Esophagus (tissue), 2 donors: Measurements from ENCODE around the gene PBOV1. TPM values are rescaled to one million over a fixed set of nuclear protein-coding genes. Genes with fewer than 3 reads are reported as not detected.

Experiments
- H3K27ac ChIP-seq, 2 donors: one replicate each; pipeline ENCODE4 v1.5.1; 2013; ENCODE audit warnings: low read depth in 2 of 2, mild to moderate bottlenecking in 2 of 2, inconsistent platforms in 1 of 2, low read length in 1 of 2, moderate library complexity in 1 of 2
- H3K27me3 ChIP-seq, 2 donors: one replicate each; pipeline ENCODE4 v1.6.1; 2013; ENCODE audit warnings: low read length in 2 of 2, control low read depth in 1 of 2, mild to moderate bottlenecking in 1 of 2; ENCODE audit not compliant: insufficient read depth in 2 of 2, control insufficient read depth in 1 of 2
- H3K36me3 ChIP-seq, 2 donors: one replicate each; pipeline ENCODE4 v1.6.1; 2013; ENCODE audit warnings: low read length in 1 of 2; ENCODE audit not compliant: control insufficient read depth in 2 of 2, insufficient read depth in 2 of 2
- H3K4me1 ChIP-seq, 2 donors: one replicate each; pipeline ENCODE4 v1.6.1; 2013; ENCODE audit warnings: low read length in 1 of 2; ENCODE audit not compliant: control insufficient read depth in 2 of 2, insufficient read depth in 2 of 2
- H3K4me3 ChIP-seq, 2 donors: one replicate each; pipeline ENCODE4 v1.5.1; 2013; ENCODE audit warnings: low read length in 2 of 2, mild to moderate bottlenecking in 2 of 2, low read depth in 1 of 2, moderate library complexity in 1 of 2
- H3K9me3 ChIP-seq, 2 donors: one replicate each; pipeline ENCODE4 v1.6.1; 2013; ENCODE audit warnings: mild to moderate bottlenecking in 2 of 2, low read depth in 1 of 2, low read length in 1 of 2, moderate library complexity in 1 of 2; ENCODE audit not compliant: control insufficient read depth in 2 of 2, insufficient read depth in 1 of 2
- WGBS, 2 donors: extraction: QIAGEN DNeasy Blood & Tissue Kit; methylation state at CpG; one replicate each; pipeline ENCODE4 v1.1.7; 2013; 5-methylcytosine and 5-hydroxymethylcytosine counted together
- polyA plus RNA-seq, 2 donors: library from polyadenylated mRNA; stranded (reverse); fragments of 200-250 nt; gene quantifications; one replicate each; pipeline ENCODE4 v1.2.3, GENCODE V29; 2013
- donor health status: healthy with polysubstance abuse.
- donor health status: Bipolar disorder and iron deficiency.

The PBOV1 gene
- polyA plus RNA-seq, 2 donors: not detected

DNA sequence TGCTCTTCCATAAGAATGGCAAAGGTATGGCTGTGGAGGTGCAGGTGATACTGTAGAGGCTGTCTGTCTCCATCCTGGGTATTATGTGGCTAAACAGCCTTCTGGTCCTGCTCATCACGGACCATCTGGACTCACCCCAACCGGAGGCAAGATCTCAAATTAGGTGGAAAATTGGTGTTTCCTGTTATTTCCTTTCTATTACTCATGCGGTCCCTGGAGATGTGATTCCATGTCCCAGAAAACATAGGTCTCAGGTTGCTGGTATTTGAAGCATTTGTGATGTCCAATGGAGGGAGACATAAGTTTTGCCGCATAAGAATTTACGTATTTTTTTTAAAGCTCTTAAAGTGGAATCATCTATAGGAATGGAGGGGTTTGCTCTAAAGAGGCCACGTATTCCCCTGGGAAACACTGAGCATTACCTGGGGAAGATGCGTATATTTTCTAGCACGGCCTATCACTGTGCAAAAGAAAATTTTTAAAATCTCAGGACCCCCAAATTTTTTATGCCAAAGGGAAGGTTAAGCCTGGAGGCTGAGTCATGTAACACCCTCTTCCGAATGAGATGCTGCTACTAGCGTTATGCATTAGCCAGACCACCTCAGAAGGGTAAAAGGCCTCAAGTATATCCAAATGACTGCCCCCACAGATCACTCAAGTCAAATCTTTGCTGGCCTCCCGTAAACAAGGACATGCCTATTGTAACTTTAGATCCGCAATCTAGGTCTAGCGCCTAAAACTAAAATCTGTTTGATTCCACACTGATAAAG lies 22.4 kb upstream of the PBOV1 start:
- Histone ChIP-seq H3K36me3 (no peaks in the 10 kb centered on the region), H3K27ac (no peak overlapping the region), H3K4me1 (no peaks in the 10 kb centered on the region), H3K9me3 (no peaks in the 10 kb centered on the region), H3K27me3 (no peaks in the 10 kb centered on the region), H3K4me3 (no peak overlapping the region)
- WGBS, 2 donors: 90 to 92% methylated on average over 13 of the region's 13 CpGs

DNA sequence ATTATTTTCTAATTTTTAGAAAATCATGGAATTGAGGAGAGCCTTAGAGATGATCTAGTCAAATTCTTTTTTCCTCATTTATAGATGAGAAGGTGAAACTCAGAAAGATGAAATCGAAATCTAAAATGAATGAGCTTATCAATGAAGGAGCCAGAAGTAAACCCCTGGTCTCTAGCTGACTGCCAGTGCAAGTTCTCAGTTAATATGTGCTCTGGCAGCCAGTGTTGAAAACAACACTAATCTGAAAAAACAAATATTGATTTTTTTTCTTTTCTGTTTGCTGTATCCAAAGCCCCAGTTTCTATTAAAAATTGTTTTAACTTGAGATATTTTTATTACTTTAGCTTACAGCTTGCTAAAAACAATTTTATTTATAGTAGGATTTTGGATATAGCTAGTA lies 21.5 kb upstream of the PBOV1 start:
- no peaks in the 10 kb centered on the region for H3K9me3 ChIP-seq
- no peaks in the 10 kb centered on the region for H3K36me3 ChIP-seq
- no peak overlapping the region for H3K27ac ChIP-seq
- no peaks in the 10 kb centered on the region for H3K27me3 ChIP-seq
- no peak overlapping the region for H3K4me3 ChIP-seq
- WGBS, 2 donors: 74 to 87% methylated on average over 1 of the region's 1 CpG
- H3K4me1 ChIP-seq: no peaks in the 10 kb centered on the region

DNA sequence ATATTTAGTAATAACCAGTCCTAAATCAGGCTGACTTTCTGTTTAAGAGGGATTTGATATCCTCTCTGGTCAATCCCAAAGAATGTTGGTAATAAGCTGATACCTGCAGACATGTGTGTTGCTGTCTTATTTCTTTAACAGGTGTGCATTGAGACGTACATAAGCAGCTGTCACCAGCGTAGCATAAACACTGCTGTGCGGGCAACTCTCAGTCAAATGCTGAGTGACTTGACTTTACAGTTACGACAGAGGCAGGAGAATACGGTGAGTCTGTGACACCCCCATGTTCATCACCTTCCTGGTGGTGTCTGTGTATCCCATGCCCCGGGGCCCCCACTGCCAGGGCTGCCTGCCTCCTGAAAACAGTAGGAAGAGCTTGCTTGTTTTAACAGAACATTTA lies 20.1 kb upstream of the PBOV1 start:
- WGBS, 2 donors: 80 to 90% methylated on average over 6 of the region's 6 CpGs
- Histone ChIP-seq H3K4me1 (no peaks in the 10 kb centered on the region), H3K4me3 (no peak overlapping the region), H3K9me3 (no peaks in the 10 kb centered on the region), H3K27me3 (no peaks in the 10 kb centered on the region), H3K36me3 (no peaks in the 10 kb centered on the region), H3K27ac (no peak overlapping the region)

DNA sequence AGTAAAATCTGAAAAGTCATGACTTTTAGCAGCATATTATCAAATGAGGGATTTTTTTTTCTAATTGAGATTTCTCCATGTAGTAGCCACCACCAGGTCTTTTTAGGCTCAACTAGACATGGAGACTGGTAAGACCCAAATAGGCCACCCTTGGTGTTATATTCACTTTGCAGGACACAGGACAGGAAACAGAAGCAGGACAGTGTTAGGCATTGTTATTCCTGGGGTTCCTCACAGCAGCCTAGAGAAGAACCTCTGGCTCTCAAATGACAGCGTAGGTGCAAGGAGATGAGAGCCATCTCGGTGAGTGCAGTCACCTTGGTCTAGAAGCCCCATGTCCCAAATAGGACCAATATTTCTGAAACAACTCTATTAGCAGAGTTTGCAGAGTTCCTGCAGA lies 19.2 kb upstream of the PBOV1 start:
- H3K27ac ChIP-seq: no peak overlapping the region
- no peak overlapping the region for H3K4me3 ChIP-seq
- no peaks in the 10 kb centered on the region for H3K27me3 ChIP-seq
- H3K36me3 ChIP-seq: no peaks in the 10 kb centered on the region
- no peaks in the 10 kb centered on the region for H3K4me1 ChIP-seq
- no peaks in the 10 kb centered on the region for H3K9me3 ChIP-seq
- 95% methylated on average over 2 of the region's 2 CpGs for WGBS, 2 donors

DNA sequence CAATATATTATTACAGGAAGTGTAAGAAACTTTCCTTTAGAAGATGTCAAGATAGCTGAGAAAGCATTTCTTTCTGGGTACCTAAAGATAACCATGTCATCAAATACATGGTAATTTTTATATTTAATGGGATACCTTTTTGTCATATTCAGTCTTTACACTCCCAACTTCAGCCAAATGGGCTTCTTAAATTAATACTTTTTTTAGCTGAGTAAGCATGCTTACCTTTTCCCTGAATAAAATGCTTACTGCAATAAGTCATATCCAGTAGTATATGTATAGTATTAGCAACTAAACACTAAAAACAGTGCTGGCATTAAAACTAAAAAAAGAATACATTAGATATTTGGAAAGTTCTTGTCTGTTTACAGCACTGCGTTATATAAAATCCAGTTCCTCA lies 17.4 kb upstream of the PBOV1 start:
- Histone ChIP-seq H3K27ac (no peak overlapping the region), H3K9me3 (no peaks in the 10 kb centered on the region), H3K27me3 (no peaks in the 10 kb centered on the region), H3K4me1 (no peaks in the 10 kb centered on the region), H3K36me3 (no peaks in the 10 kb centered on the region), H3K4me3 (no peak overlapping the region)
- 71 to 79% methylated on average over 1 of the region's 1 CpG for WGBS, 2 donors

DNA sequence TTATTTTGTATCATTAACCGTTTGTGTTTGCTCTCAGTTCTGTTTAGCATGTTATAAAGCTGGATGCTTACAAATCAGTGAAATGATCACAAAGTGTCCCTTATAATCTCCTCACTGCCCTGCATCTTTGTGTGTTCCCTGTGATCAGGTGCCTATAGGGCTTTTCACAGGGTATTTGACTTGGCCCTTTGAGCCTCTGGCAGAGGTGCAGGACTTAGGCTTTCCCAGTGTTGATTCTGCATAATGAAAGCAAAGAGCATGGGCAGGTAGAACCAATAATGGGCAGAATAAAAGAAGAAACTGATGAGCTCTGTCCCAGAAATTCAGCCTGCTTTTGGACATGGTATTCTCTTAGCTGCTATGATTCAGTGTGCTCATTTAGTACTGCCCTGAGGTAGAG lies 16.9 kb upstream of the PBOV1 start:
- Histone ChIP-seq H3K4me3 (no peak overlapping the region), H3K4me1 (no peaks in the 10 kb centered on the region), H3K36me3 (no peaks in the 10 kb centered on the region), H3K27ac (no peak overlapping the region), H3K27me3 (no peaks in the 10 kb centered on the region), H3K9me3 (no peaks in the 10 kb centered on the region)
- WGBS, 2 donors: 59 to 82% methylated on average over 1 of the region's 1 CpG

DNA sequence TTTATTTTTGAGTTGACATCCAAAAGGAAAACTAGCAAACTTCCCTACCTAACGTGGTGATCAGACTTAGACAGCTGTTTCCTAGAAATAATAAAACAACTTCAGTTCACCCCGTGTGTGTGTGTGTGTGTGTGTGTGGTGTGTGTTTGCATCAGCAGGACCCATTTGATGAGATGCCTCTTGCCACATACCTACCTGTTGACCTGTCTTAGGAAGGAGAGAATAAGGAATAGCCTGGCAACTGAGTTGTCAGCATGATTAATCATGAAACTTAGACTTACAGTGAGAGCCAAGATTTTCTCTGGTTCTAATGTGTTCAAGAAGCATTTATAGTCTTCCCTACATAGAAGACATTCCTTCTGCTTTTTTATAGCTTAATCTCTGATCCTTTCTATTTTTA lies 16.1 kb upstream of the PBOV1 start:
- no peaks in the 10 kb centered on the region for H3K9me3 ChIP-seq
- no peaks in the 10 kb centered on the region for H3K27me3 ChIP-seq
- H3K27ac ChIP-seq: no peak overlapping the region
- H3K36me3 ChIP-seq: no peaks in the 10 kb centered on the region
- H3K4me1 ChIP-seq: no peaks in the 10 kb centered on the region
- WGBS, 2 donors: 34 to 43% methylated on average over 2 of the region's 2 CpGs
- H3K4me3 ChIP-seq: no peak overlapping the region

DNA sequence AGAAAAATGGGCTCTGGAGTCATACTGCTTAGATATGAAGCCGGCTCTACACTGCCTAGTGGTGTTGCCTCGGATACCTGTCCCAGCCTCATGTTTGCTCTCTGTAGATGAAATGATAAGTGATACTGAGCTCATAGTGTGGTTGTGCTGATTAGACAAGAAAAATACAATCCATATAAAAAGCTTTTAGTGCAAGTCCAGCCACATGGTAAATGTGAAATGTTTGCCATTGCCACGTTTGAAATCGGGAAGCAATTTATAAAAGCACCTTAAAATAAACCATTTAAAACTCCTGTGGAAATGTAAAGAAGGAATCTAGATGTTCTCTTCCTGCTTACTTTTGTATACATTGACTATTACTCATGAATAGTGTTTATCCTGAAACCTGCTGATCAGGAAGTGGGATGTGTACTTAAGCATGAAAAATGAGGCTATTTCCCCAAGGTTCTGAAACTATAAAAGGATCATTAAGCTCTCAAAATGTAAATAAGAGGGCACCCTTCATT lies 13.1 kb upstream of the PBOV1 start:
- Histone ChIP-seq H3K27ac (peak overlapping the region; percentile 67 to 77), H3K36me3 (no peaks in the 10 kb centered on the region), H3K4me1 (no peaks in the 10 kb centered on the region), H3K4me3 (no peak overlapping the region), H3K9me3 (no peaks in the 10 kb centered on the region), H3K27me3 (no peaks in the 10 kb centered on the region)
- 31 to 36% methylated on average over 4 of the region's 4 CpGs for WGBS, 2 donors

DNA sequence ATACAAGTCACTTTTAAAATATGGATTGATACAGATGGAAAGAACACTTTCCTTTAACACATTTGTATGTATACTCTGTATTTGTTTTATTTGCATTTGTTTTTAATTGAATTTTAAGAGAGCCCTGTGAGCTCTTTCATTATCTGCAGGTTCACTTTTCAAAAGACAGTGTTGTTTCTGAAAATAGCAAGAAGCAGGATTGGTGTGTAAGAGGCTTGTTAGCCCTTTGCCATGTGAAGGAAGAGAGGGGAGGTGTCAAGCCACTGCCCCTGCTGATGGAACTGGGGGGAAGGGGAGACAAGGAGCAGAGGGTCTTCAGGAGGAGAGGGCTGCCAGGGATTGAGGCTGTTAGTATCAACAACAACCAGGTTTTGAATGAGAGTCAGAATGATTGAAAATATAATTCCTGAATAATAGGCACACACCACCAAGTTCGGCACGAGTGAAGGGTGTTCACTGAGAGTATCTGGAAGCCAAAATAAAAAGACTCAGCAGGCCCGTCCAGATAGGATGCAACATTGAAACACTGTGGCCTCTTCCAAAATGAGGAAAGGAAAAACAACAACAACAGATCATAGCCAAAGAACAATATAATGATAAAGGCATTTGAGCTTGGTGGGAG lies 12.6 kb upstream of the PBOV1 start:
- H3K4me1 ChIP-seq: no peaks in the 10 kb centered on the region
- no peaks in the 10 kb centered on the region for H3K27me3 ChIP-seq
- H3K4me3 ChIP-seq: no peak overlapping the region
- WGBS, 2 donors: 56 to 70% methylated on average over 3 of the region's 3 CpGs
- no peaks in the 10 kb centered on the region for H3K9me3 ChIP-seq
- H3K36me3 ChIP-seq: no peaks in the 10 kb centered on the region
- peak overlapping the region; percentile 67 to 77 for H3K27ac ChIP-seq

DNA sequence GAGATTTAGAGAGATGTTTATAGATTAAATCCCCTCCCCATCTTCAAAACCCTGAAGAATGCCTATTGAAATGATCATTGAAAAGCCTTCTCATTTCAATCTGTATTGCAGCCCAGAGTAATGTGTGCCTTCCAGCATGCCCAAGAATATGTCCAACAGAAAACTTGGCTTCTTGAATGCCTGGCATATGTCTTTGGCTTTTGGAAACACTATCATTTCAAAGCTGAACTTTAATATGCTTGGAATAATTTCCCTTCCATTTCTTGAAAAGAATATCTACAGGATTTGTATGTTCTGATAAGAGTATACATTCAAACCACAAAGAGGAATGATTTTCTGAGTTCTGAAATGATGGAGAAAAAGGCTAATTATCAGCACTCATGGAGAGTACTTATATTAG lies 11.9 kb upstream of the PBOV1 start:
- Histone ChIP-seq H3K27ac (no peak overlapping the region), H3K4me3 (no peak overlapping the region), H3K4me1 (no peaks in the 10 kb centered on the region), H3K27me3 (no peaks in the 10 kb centered on the region), H3K36me3 (no peaks in the 10 kb centered on the region), H3K9me3 (no peaks in the 10 kb centered on the region)
